Breast epithelium (tissue), 3 donors: ENCODE results near the gene CEP164.

Experiments used
- POLR2A ChIP-seq: fragments of 450-650 bp; IDR thresholded peaks from one replicate; pipeline ENCODE4 v1.6.1; 2016; ENCODE audit warnings: antibody characterized with exemption, mild to moderate bottlenecking, moderate library complexity
- POLR2AphosphoS5 ChIP-seq, 3 donors: sonication (generic); formaldehyde crosslinking; IDR thresholded peaks; one replicate each; pipeline ENCODE4 v1.6.1; 2017; ENCODE audit warnings: antibody characterized with exemption in 3 of 3
- TF ChIP-seq, protein P1 (sequence below), 3 donors: fragments of 450-650 bp; IDR thresholded peaks; one replicate each; pipeline ENCODE4 v1.5.1; 2016 to 2017; ENCODE audit warnings: antibody characterized with exemption in 3 of 3, mild to moderate bottlenecking in 3 of 3, moderate library complexity in 3 of 3

DNA sequence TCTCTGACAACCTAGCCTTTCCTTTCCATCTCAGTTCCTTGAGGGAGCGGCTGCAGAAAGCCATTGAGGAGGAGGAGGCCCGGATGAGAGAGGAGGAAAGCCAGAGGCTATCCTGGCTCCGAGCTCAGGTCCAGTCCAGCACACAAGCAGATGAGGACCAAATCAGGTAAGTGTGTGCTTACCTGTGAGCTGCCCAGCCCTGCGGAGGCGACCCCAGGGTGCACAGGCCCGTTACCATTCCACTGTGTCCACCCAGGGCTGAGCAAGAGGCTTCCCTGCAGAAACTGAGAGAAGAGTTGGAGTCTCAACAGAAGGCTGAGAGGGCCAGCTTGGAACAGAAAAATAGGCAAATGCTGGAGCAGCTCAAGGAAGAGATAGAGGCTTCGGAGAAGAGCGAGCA is 63.1 kb downstream of the CEP164 start:
- TF ChIP-seq, protein P1, sequence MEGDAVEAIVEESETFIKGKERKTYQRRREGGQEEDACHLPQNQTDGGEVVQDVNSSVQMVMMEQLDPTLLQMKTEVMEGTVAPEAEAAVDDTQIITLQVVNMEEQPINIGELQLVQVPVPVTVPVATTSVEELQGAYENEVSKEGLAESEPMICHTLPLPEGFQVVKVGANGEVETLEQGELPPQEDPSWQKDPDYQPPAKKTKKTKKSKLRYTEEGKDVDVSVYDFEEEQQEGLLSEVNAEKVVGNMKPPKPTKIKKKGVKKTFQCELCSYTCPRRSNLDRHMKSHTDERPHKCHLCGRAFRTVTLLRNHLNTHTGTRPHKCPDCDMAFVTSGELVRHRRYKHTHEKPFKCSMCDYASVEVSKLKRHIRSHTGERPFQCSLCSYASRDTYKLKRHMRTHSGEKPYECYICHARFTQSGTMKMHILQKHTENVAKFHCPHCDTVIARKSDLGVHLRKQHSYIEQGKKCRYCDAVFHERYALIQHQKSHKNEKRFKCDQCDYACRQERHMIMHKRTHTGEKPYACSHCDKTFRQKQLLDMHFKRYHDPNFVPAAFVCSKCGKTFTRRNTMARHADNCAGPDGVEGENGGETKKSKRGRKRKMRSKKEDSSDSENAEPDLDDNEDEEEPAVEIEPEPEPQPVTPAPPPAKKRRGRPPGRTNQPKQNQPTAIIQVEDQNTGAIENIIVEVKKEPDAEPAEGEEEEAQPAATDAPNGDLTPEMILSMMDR (IDR thresholded peaks at IDR 0.05): no peak
- no peak for TF ChIP-seq POLR2A
- no peak for TF ChIP-seq POLR2AphosphoS5 (IDR thresholded peaks at IDR 0.05)
